NCI-H1092 (cell line): ENCODE results near the gene DPYD.

Experiments
- DNase-seq: peaks from one replicate; lab custom pipeline; 2025; lab: John Stamatoyannopoulos, UW

Gene DPYD

DNA sequence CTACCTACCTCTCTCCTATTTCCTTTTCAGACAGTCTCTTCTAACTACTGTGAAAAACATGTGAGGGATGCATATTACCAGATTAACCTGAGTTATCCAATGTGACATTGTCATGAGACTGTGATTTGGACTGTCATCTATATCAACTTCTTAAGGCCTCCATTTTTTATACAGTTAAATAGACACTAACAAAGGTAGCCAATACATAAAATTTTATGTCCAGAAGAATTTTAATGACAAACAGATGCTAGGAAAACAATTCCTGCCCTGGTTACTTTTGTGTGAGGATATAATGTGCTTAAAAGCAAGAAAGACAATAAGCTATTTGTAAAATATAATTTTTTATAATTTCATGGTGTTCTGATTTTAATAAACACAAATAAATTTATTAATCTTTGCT is 136.2 kb downstream of the DPYD start:
- no peak for DNase-seq

- no peak for DNase-seq
Observed at GRCh38 chr1:97783751-97784150, 137.1 kb downstream of the DPYD start.

- DNase-seq: no peak
Observed at GRCh38 chr1:97781762-97782337, 139.0 kb downstream of the DPYD start.

DNA sequence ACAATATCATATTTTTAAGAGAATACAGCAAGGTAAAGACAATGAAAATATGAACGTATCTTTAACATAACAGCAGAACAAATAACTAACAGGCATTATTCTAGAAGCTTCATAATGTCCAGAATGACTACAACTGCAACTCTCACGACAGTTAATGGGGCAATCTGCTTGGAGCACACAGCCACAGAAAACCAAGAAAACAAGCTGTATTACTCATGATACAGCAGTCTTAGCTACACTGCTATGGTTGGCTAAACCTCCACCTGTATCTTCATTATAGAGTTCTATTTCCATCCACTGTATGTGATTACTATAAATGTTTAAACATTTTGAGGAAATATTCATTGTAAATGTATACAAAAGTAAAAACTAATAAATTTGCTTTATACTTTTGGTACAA is 139.9 kb downstream of the DPYD start:
- DNase-seq: no peak

DNA sequence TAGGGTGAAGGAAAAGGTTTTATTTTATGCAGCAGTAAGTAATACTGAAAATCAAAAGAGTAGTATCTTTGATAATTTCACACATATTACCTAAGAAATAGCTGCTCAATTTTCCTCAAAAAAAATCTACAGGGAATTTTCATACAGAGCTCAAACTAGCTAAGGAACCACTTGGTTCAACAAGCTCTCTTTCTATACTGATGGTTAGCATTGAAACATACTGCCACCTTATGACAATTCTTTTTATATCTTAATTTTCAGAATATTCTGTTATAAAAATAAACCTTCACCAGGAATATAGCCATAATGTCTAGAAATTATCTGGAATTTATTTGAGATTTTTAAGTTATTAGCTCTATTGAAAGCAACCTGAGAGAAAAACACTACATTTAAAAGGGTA is 142.1 kb downstream of the DPYD start:
- no peak for DNase-seq

- DNase-seq: no peak
Observed at GRCh38 chr1:97770376-97770775, 150.5 kb downstream of the DPYD start.

DNA sequence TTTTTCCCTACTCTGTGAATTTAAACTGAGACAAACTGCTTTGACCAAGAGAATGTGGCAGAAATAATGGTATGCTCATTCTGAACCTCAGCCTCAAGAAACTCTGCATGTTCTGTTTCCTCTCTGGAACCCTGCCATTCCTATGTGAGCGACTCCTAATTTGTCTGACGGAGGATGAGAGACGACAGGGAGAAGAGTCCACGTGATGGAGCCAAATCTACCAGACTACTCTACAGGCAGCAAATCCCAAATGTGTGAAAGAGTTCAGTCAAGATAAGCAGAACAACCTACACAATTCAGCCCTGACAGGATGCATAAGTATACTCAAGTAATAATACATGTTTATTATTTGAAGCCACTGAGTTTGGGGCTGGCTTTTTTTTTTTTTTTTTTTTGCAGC is 153.5 kb downstream of the DPYD start:
- DNase-seq: no peak

DNA sequence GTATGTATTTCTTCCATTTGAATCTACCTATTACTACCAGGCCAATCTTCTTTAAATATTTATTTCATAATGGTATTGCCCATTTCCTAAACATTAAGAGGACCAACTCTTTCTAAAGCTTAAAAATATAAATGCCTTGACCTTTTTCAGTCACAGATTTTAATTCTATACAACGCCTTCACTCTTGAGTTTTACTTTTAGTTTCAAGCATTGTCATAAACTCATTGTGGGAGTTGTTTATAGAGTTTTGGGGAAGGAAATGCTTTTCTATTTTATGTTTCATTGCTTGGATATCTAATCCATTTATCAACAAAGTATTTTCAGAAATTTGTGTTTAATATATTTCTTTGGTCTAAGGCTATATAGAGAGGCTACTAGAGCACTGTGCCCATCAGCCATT is 155.8 kb downstream of the DPYD start:
- DNase-seq: no peak

GRCh38 chr1:97761637-97762036 is 159.2 kb downstream of the DPYD start:
- DNase-seq: no peak

- no peak for DNase-seq
Observed at GRCh38 chr1:97759078-97759477, 161.8 kb downstream of the DPYD start.

DNA sequence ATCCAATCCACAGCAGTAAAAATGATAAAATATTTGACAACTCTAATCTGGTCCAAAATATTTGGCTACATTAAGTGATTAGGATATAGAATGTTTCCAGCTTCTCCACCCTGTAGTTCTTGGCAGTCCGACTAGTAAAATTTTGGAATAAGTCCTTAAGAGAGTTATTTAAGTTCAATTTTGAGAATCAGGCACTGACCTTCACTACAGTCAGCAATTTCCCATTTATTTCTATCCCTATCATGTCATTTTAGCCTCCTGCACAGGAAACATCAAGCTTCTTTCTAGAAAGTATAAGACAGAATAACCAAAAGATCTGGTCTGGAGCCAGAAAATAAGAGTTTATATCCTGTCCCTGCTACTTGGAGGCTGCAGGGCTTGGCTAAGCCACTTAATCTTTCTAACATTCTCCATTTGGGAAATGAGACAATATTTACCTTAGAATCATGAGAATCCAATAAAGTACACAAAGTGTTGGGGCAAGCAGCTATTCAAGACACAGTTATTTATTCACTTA is 162.2 kb downstream of the DPYD start:
- DNase-seq: no peak

GRCh38 chr1:97745912-97746311 is 174.9 kb downstream of the DPYD start:
- no peak for DNase-seq

GRCh38 chr1:97744977-97745376 is 175.9 kb downstream of the DPYD start:
- DNase-seq: no peak

- no peak for DNase-seq
Observed at GRCh38 chr1:97743129-97743528, 177.7 kb downstream of the DPYD start.

GRCh38 chr1:97740891-97741290 is 179.9 kb downstream of the DPYD start:
- DNase-seq: no peak

- DNase-seq: no peak
Observed at GRCh38 chr1:97739596-97740103, 181.2 kb downstream of the DPYD start.

DNA sequence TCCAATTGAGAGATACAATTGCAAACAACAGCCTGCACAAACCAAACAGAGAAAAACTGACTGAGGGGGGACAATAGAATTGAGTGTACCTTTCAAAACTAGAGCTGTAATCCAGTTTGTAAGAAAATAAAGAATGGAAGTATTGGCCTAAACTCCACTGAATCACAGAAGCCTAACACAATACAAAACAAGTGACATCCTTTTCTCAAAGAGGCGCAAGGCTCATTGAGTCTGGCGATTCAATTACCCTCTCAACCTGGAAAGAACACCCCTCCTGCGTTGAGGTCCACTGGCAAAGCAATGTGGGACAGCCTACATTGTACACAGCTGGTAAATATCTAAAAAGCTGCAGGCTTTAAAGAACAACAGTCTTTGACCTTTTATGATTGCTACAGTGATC is 182.6 kb downstream of the DPYD start:
- no peak for DNase-seq

DNA sequence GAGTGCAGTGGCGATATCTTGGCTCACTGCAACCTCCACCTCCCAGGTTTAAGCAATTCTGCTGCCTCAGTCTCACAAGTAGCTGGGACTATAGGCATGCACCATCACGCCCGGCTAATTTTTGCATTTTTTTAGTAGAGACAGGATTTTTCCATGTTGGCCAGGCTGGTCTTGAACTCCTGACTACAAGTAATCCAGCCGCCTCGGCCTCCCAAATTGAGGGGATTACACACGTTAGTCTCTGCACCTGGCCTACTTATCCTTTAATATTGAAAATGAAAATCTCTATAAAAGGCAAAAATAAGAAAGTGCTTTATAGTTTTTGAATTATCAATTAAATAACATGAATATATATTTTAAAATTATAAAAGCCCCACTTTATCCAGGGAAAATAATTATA is 190.6 kb downstream of the DPYD start:
- DNase-seq: no peak

DNA sequence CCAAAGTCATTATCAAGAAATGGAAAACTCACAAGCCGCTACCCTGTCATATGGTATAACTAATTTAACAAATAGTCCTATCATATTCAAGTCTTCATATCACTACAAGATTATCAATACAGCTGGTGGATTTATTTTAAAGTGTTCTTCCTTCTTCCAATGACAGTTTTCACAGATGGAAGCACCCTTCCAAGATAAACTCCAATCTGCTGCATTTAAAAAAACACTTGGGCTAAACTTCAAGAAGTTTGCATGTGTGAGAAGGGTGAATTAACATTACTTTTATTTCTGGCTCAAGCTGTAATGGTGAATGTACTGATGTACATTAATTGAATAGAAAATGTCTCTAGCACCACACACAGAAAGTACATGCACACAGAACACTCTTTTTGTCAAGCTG is 192.4 kb downstream of the DPYD start:
- DNase-seq: no peak

DNA sequence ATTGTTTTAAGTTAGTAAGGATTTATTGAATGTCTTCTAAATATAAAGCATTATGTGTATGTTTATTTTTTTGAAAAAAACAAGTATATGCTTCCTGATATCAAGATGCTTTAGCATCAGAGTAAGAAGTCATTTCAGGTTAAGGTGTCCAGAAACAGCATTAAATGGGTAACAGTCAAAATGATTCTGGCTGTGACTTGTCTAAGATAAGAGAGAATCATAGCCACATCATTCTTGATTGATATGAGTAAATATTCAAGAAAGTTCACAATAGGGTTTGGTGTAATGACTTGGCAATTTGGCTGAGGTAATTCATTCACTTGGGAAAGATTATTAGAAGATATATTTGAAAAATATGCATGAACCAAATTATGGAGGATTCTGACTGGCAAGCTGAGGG is 193.8 kb downstream of the DPYD start:
- no peak for DNase-seq

GRCh38 chr1:97726386-97726785 is 194.4 kb downstream of the DPYD start:
- DNase-seq: no peak

GRCh38 chr1:97721221-97721620 is 199.6 kb downstream of the DPYD start:
- no peak for DNase-seq

GRCh38 chr1:97712980-97713379 is 207.9 kb downstream of the DPYD start:
- DNase-seq: no peak

DNA sequence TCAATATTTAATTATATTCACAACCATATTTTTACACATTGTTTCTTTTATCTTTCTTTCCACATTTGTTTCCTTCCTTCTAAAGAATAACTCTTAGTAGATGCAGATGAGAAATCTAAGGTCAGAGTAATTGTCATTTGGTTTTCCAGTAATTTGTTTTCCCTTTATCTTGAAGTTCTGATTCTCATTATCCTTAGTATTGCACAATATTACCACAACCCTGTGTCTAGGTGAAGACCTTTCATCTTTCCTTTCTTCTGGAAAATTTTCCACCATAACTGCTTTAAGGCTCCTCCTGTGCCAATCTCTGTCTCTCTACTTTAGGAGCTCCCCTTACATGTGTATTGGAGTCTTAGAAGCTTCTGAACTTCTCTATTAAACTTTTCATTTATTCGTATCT is 209.0 kb downstream of the DPYD start:
- no peak for DNase-seq
